IPS DF 19.7 (cell line): ENCODE measurements around the gene LRP6.
A peak's percentile ranks its signal among the peaks of the same experiment; 100 is the strongest.
"Not testable (repeated sequence)": the region's sequence is repeated elsewhere in the genome, so short reads cannot be mapped to it uniquely, and the experiment has no call there.

Experiments
- DNase-seq: peaks from one replicate; pipeline ENCODE4 v3.0.0-alpha.2; 2013; ENCODE audit warnings: low read depth, low spot score

LRP6 gene

GRCh38 chr12:12180575-12180974 is 86.3 kb downstream of the LRP6 start:
- no peak for DNase-seq

DNA sequence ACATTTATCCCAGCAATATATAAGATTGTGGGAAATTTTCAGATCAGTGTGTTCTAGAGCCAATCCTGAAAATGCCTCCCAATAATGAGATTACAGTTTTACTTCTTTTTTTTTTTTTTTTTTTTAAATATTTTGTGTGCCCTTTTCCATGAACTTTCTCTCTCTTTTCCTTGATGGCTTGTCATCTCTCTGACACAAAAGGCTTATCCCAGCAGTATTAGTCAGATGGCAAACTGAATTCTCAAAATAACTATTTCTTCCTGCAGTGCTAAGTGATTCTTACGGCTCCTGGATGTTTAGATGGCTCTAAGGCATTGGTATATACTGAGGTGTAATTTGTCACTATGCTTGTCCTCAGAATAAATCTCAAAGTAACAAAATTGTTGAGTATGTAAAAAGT is 86.7 kb downstream of the LRP6 start:
- no peak for DNase-seq

DNA sequence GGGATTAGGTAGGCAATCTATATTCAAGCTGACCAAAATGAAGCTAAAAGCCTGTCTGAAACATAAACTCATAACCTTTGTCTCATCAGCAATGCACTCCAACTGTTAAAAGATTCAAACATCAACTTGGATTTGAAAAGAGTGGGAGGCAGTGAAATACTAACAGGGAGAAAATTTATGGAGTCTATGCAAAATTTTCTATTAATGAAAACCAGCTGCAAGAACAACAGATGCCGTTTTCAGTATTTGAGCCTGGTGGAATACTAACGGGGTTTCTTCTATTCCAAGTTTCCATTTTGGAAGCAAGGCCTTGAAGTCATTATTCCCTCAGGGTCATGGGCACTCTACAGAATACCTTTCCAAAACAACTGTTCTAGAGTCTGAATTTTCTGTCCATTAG is 88.3 kb downstream of the LRP6 start:
- DNase-seq, result no peak

- DNase-seq, result no peak
Observed at GRCh38 chr12:12176402-12176801, 90.4 kb downstream of the LRP6 start.

DNA sequence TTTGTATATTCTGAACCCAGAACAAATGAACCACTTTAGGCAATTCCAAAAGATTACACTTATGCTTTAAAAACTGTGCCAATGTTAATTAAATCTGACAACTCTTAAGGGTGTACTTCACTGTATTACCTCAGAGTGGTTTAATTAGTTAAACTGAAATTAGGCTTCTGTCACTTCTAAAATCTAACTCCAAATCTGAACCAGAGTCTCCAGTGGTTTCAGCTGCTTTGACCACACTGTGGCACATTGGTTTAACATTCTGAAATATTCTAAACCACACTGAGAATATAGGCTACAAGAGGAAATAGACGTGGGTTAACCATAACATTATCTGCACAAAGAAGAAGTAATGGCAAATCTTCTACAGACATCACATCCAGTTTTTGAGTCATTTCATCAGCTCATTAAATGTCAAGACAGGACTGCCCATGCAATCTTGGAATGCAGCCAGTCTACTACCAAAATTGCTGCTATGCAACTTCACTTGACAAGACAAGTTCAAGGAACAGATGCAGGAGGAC is 94.8 kb downstream of the LRP6 start:
- no peak for DNase-seq

DNA sequence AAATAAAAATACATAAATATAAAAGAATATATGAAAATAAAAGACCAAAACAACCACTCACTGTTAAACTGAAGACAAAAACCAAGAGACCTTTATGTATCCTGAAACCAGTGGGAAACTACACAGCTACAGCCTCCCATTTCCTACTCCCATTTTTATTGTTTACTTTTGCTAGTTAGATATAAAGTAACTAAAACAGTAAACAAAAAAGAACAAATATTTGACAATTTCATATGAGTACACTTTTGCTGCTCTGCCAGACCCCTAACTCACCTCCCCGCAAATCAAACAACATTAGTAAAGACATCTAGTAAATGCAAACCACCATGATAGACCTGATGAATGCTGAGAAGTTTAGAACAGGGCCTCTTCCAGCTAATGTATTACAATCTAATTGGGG is 99.0 kb downstream of the LRP6 start:
- DNase-seq, result no peak

- DNase-seq, result no peak
Observed at GRCh38 chr12:12166751-12167150, 100.1 kb downstream of the LRP6 start.

DNA sequence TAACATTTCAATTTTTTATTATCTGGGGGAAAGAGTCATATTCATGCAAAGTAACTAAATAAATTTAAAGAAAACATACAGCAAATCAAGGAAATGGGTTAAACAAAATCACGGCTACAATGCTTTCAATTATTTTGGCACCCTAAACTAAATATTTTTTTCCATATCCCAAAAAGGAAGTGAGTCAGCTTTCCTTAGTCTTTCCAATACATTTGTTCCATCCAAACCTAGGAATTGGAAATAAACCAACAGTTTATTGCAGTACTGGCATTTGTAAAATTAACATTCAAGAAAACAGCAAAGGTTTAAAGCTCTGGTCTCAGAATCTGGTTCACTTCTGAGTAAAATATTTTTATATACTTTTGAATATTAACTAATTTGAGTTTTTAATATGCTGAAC is 106.9 kb downstream of the LRP6 start:
- DNase-seq, result no peak

GRCh38 chr12:12158858-12159257 is 108.0 kb downstream of the LRP6 start:
- DNase-seq, result no peak

GRCh38 chr12:12157424-12157823 is 109.4 kb downstream of the LRP6 start:
- DNase-seq, result no peak

DNA sequence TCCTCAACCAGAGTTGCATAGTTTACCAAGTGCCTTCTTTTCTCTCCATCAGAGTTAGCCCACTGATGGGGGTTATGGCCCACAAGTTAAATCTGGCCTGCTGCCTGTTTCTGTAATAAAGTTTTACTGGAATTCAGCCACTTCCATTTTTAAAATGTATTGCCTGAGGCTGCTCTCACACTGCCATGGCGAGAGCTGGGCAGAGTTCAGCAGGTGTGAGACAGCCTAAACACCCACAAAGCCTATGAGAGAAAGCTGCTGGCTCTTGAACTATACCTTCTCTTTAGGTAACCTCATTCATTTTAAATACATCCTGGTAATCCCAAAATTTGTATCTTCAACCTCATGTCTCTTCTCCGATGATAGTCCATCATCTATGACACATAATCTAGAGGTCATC is 110.0 kb downstream of the LRP6 start:
- no peak for DNase-seq

DNA sequence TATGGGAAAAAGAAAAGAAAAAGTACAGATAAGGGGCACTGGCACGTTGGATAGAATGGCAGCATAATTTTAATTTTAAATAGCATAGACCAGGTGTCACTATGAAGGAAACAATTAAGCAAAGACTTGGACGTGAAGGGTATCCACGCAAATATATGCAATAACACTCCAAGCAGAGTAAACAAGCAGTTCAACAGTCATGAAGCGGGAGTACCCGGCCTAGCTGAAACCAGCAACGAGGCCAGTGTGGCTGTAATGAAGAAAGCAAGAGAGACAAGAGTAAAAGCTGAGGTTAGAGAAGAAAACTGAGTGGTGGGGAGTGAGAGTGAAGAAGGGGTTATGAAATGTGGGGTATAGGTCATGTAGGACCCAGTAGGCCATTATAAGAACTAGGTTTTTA is 110.7 kb downstream of the LRP6 start:
- DNase-seq, result no peak

DNA sequence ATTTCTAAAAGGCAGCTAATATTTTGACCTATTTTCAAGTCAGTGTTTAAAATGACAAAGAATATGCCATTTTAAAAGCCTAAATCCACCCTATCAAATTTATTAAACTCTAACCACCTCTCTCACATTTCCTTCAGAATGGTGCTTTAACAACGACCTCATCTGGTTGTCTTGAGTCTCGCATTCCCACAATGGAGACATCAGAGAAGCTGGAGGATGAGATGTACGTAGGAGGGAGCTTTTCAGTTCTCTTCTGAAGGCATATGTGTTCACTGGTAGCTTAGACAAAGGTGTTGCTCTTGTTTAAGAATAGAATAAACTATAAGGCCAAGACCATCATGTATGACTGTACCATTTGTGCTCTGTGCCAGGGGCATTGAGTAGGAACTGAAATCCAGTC is 113.2 kb downstream of the LRP6 start:
- no peak for DNase-seq

DNA sequence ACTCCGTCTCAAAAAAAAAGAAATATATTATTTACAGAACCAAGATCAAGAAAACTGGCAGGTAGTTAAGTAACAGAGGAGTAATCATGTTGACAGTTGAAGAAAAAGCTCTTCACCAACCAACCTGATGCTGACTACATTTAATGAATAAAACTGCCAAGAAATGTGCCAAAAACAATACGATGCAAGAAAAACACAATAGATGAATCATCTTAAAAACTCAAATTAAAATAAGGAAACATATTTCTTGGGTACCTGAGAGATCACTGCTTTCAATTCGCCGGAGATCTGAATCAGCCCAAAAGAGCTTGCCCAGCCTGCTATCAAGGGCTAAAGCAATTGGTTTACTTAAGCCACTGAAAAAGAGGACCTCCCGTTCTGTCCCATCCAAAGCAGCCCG is 119.7 kb downstream of the LRP6 start:
- DNase-seq, result no peak

GRCh38 chr12:12144531-12144930 is 122.3 kb downstream of the LRP6 start:
- DNase-seq, result not testable (repeated sequence)

- DNase-seq, result no peak
Observed at GRCh38 chr12:12141000-12141399, 125.8 kb downstream of the LRP6 start.

GRCh38 chr12:12138203-12139154 is 128.4 kb downstream of the LRP6 start:
- no peak for DNase-seq

DNA sequence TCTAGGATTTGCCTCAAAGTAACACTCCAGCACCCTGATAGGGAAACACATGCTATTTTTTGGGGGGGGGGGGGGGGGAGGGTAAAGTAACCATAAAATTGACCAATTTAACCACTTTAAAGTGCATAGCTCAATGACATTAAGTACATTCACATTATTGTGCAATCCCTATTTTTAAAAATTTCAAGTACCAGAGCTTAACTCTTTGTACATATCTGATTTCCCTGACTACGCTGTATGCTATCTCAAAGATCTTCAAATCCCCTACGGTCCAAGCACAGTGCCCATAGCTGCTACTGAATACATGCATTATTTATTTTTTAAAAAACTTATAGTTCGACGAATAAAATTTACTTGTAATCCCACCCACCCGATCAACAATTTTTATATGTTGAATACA is 133.1 kb downstream of the LRP6 start:
- DNase-seq, result no peak

DNA sequence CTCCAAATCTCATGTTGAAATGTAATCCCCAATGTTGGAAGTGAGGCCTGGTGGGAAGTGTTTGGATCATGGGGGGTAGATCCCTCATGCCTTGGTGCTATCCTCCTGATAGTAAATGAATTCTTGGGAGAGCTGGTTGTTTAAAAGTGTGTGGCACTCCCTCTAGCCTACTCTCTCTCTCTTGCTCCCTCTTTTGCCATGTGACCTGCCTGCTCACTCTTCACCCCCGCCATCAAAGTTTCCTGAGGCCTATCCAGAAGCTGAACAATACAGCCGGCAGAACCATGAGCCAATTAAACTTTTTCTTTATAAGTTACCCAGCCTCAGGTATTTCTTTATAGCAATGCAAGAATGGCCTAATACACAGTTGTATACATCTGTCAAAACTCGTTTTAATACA is 133.6 kb downstream of the LRP6 start:
- peak; percentile 3 for DNase-seq

DNA sequence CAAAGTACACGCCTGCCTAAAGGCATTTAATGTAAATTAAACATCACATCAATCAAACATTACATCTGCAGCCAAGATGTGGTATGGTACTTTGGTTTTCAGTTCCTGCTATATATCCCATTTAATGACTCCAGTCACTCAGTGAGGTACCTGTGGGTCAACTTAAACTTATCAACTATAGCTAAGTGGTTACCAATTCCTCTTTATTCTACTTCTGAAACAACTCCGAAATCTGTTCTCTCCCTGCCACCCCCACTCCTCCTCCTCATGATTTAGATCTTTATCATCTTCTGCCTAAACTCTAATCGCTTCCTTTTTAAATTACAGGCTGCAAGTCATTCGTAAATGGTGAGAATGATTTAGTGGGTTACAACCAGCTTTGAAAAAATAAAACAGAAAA is 138.2 kb downstream of the LRP6 start:
- no peak for DNase-seq

DNA sequence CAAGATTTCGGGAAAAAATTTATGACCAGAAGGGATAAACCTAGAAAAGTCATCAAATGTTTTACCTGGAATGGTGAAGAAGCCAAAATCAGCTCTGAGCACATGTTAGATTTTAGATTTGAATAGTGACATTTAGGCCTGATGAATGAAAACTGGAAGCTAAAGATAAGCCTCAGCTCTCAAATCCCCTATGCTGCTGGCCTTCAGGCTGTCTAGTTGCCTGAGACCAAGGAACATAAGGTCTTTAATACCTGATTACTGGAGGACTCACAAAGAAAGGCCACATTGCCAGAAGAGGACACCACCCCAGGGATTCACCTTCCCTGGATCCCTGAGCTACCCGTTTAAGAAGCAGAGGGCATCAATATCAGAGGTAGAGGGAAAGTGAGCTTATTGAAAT is 139.5 kb downstream of the LRP6 start:
- DNase-seq, result no peak

DNA sequence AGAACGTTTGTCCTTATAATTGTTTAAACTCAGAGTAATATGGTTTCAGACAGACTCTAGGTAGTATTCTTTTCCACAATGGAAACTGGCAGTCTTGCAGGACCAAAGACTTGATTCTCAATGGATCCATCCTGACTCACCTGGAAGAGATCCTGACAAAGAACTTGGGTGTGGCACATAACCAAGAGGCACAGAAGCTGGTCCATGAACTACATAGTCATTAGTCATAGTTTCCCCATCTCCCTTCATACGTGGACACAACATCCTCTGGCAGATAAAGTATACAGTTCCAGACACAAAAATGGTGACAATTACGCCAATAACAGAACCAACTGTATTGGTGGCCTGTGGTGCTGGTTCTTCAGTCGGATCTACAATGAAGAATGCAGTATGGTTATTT is 140.3 kb downstream of the LRP6 start:
- no peak for DNase-seq

DNA sequence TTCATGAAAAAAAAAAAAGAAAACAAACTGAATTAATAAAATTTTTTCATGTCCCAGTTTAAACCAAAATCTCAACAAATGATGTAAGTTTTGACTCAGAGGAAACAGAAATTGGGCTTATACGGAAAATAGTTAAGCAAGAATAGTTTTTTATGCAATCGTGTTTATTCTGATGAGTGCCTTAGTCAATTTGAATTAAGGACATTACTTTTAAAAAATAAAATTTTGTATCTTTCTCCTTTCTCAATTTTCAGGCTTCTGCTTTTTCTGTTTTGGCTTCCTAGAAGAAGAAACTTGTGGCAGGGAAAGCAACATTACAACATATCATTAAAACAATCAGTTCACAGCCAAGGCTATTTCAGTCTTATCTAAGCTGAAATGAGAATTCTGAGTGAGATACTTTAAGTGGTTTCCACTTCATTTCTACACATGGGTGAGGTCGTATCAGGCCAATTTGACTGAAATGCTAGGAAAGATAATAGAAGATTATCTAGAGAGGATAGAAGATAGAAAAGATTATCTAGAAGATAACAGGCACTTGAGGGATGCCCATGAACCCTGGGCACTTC is 143.7 kb downstream of the LRP6 start:
- DNase-seq, result no peak
